Subcutaneous abdominal adipose tissue (tissue), 5 donors: ENCODE measurements around the gene SACM1L.

Source experiments
- H3K27ac ChIP-seq: one replicate; pipeline ENCODE4 v1.7.0; 2013; ENCODE audit warnings: low read depth, mild to moderate bottlenecking, inconsistent platforms, low read length, moderate library complexity
- H3K27me3 ChIP-seq, 5 donors: one replicate each; pipeline ENCODE4 v1.7.0; 2013; ENCODE audit warnings: low read length in 5 of 5, inconsistent platforms in 1 of 5; ENCODE audit not compliant: control insufficient read depth in 5 of 5, insufficient read depth in 4 of 5
- H3K36me3 ChIP-seq, 5 donors: one replicate each; pipeline ENCODE4 v1.7.0; 2013; ENCODE audit warnings: low read length in 5 of 5; ENCODE audit not compliant: control insufficient read depth in 5 of 5, insufficient read depth in 5 of 5
- H3K4me1 ChIP-seq, 5 donors: one replicate each; pipeline ENCODE4 v1.7.0; 2013; ENCODE audit warnings: low read length in 5 of 5, mild to moderate bottlenecking in 3 of 5, moderate library complexity in 1 of 5; ENCODE audit not compliant: control insufficient read depth in 5 of 5, insufficient read depth in 5 of 5
- H3K4me3 ChIP-seq, 5 donors: one replicate each; pipeline ENCODE4 v1.7.0; 2013; ENCODE audit warnings: low read length in 5 of 5, low read depth in 1 of 5
- H3K9ac ChIP-seq, 5 donors: one replicate each; pipeline ENCODE4 v1.7.0; 2013; ENCODE audit warnings: low read length in 5 of 5, mild to moderate bottlenecking in 4 of 5, moderate library complexity in 3 of 5
- H3K9me3 ChIP-seq, 5 donors: one replicate each; pipeline ENCODE4 v1.7.0; 2013; ENCODE audit warnings: low read length in 5 of 5; ENCODE audit not compliant: control insufficient read depth in 5 of 5
- donor health status: healthy.
- donor health status: healthy.
- donor health status: healthy.
- donor health status: healthy.
- donor health status: healthy.

SACM1L gene

DNA sequence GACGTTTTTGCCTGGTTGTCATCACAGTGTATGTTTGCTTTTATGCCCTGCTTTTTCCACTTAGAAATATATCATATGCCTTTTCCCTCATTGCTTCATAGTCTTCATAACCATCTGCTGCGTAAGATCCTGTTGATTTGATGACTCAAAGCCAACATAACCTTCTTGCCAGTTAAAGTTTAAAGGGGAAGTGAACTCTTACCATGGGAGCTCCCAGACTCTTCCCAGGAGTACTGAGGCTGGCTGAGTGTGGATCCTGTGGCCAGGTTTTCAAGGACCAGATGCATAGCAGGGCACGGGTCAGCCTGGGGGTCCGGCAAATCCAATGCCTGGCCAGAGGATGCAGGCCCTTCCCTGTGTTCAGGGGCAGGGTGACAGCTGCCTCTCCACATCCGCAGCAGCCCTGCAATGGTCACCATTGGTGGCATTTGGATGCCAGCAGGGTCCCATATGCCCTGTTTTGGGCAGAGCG is 42.0 kb upstream of the SACM1L start:
- peaks cover 0 to 3% (median 0%) of the 10 kb centered on the region in 5 donors for H3K36me3 ChIP-seq
- H3K4me3 ChIP-seq = no peak overlapping the region
- H3K27ac ChIP-seq = peak overlapping the region; percentile 72
- H3K9ac ChIP-seq = peak overlapping the region in 1 of 5 donors; percentile 28
- no peaks in the 10 kb centered on the region for H3K9me3 ChIP-seq
- peaks cover 10 to 43% (median 31%) of the 10 kb centered on the region in 5 donors for H3K4me1 ChIP-seq
- no peaks in the 10 kb centered on the region for H3K27me3 ChIP-seq

- Histone ChIP-seq H3K9ac (no peak overlapping the region), H3K27ac (no peak overlapping the region)
These were observed 36.0 kb upstream of the SACM1L start for GRCh38 chr3:45653205-45653604.

GRCh38 chr3:45654397-45654944 is 34.7 kb upstream of the SACM1L start:
- H3K36me3 ChIP-seq = no peaks in the 10 kb centered on the region
- no peaks in the 10 kb centered on the region for H3K9me3 ChIP-seq
- no peak overlapping the region for H3K9ac ChIP-seq
- H3K27me3 ChIP-seq = no peaks in the 10 kb centered on the region
- H3K4me3 ChIP-seq = no peak overlapping the region
- H3K4me1 ChIP-seq = peaks cover 6 to 33% (median 18%) of the 10 kb centered on the region in 5 donors
- peak overlapping the region; percentile 3 for H3K27ac ChIP-seq

More at GRCh38 chr3:45653205-45653604, 36.0 kb upstream of the SACM1L start:
- Histone ChIP-seq H3K9me3 (no peaks in the 10 kb centered on the region), H3K4me1 (peaks cover 6 to 33% (median 18%) of the 10 kb centered on the region in 5 donors), H3K36me3 (no peaks in the 10 kb centered on the region), H3K27me3 (no peaks in the 10 kb centered on the region), H3K4me3 (no peak overlapping the region)

DNA sequence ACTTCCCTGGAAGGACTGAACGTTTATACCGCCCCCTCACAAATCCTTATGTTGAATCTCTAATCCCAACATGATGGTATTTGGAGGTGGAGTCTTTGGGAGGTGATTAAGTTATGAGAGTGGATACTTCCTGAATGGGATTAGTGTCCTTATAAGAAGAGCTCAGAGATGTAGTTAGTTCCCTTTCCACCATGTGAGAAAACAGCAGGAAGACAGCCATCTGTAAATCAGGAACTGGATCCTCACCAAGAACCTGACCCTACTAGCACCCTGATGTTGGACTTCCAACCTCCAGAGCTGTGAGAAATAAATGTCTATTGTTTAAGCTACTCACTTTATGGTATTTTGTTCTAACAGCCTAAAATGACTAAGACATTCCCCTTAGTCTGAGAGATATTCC is 33.3 kb upstream of the SACM1L start:
- Histone ChIP-seq H3K27me3 (no peaks in the 10 kb centered on the region), H3K9ac (no peak overlapping the region), H3K9me3 (no peaks in the 10 kb centered on the region), H3K4me1 (peaks cover 6 to 39% (median 21%) of the 10 kb centered on the region in 5 donors), H3K27ac (no peak overlapping the region), H3K36me3 (no peaks in the 10 kb centered on the region), H3K4me3 (no peak overlapping the region)

- Histone ChIP-seq H3K27ac (no peak overlapping the region), H3K36me3 (no peaks in the 10 kb centered on the region), H3K4me3 (no peak overlapping the region), H3K9ac (no peak overlapping the region), H3K4me1 (peaks cover 6 to 39% (median 21%) of the 10 kb centered on the region in 5 donors), H3K9me3 (no peaks in the 10 kb centered on the region), H3K27me3 (no peaks in the 10 kb centered on the region)
These were observed 32.4 kb upstream of the SACM1L start for GRCh38 chr3:45656575-45657363.

DNA sequence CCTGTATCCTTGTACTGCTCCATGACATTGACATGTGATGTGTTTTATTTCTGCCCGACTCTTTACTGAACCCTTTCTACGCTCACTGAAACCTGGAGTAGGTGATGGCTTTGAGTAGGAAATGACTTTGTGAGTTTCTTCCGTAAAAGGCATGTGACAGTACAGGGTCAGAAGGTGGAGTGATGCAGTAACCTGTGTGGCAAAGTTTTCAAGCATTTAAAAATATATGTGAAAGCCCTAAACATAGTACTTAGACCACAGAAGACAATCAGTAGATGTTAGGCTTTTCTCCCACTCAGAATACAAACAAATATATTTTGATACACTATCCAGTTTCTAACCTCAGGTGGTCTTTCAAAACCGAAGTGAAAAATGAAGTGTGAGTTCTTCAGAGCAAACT is 31.3 kb upstream of the SACM1L start:
- Histone ChIP-seq H3K36me3 (no peaks in the 10 kb centered on the region), H3K27ac (no peak overlapping the region), H3K4me1 (peaks cover 3 to 36% (median 16%) of the 10 kb centered on the region in 5 donors)

DNA sequence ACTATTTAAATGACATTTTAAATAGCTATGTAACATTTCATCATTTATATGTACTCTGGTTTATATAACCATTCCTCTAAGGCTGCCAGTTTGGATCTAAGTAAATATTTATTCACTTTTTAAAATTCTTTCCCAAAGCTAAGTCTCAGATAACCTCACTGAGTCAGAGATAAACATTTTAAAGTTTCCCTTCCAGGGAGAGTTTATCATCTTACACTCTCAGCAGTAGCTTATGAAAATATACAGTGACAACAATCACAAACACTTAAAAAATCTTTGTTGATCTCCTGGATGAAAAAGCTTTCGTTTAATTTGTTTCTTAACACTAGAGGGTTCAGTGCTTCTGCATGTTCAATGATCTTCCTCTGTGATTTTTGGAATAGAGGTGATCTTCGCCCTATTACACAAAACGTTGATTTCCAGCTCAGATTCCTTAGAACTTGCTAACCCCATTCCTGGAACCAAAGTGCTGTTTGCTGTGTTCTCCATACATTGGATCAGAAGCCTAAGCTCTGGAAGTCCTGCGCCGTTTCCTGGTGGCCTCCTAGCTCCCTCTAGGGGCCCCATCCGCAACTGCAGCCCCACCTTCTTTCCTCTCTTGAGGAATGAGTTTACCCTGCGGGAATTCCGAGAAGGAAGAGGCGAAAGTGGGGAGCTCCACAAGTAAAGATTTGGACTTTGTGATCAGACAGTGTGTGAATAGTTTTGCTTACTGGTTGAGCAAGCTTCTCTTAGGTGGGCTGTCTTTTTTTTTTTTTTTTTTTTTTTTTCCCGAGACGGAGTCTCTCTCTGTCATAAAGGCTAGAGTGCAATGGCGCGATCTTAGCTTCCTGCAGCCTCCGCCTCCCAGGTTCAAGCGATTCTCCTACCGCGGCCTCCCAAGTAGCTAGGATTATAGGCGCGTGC is 29.3 kb upstream of the SACM1L start:
- H3K9me3 ChIP-seq = no peaks in the 10 kb centered on the region
- H3K4me1 ChIP-seq = peaks cover 0 to 30% (median 13%) of the 10 kb centered on the region in 5 donors
- no peaks in the 10 kb centered on the region for H3K36me3 ChIP-seq
- peak overlapping the region in 1 of 5 donors; percentile 46 for H3K9ac ChIP-seq
- peak overlapping the region in 3 of 5 donors; percentile 8 to 40 (median 21) for H3K4me3 ChIP-seq
- H3K27me3 ChIP-seq = no peaks in the 10 kb centered on the region
- no peak overlapping the region for H3K27ac ChIP-seq

More for the DNA sequence above, 31.3 kb upstream of the SACM1L start:
- Histone ChIP-seq H3K9ac (no peak overlapping the region), H3K4me3 (no peak overlapping the region), H3K9me3 (no peaks in the 10 kb centered on the region), H3K27me3 (no peaks in the 10 kb centered on the region)

GRCh38 chr3:45660567-45660901 is 28.7 kb upstream of the SACM1L start:
- Histone ChIP-seq H3K9me3 (no peaks in the 10 kb centered on the region), H3K9ac (no peak overlapping the region), H3K4me3 (peak overlapping the region in 2 of 5 donors; percentile 8 to 40), H3K36me3 (no peaks in the 10 kb centered on the region), H3K27me3 (no peaks in the 10 kb centered on the region), H3K4me1 (peaks cover 0 to 32% (median 16%) of the 10 kb centered on the region in 5 donors), H3K27ac (no peak overlapping the region)

GRCh38 chr3:45664578-45664977 is 24.6 kb upstream of the SACM1L start:
- no peaks in the 10 kb centered on the region for H3K9me3 ChIP-seq
- H3K9ac ChIP-seq = peak overlapping the region; percentile 11 to 73 (median 33)
- peaks cover 0 to 25% (median 10%) of the 10 kb centered on the region in 5 donors for H3K36me3 ChIP-seq
- peaks cover 2 to 46% (median 31%) of the 10 kb centered on the region in 5 donors for H3K4me1 ChIP-seq
- no peaks in the 10 kb centered on the region for H3K27me3 ChIP-seq
- peak overlapping the region; percentile 3 for H3K27ac ChIP-seq
- H3K4me3 ChIP-seq = peak overlapping the region; percentile 36 to 68 (median 63)
